Right ventricle myocardium inferior (tissue), 1 donor: Measurements from ENCODE around the gene NINL. TPM values are rescaled to one million over a fixed set of nuclear protein-coding genes. Genes with fewer than 3 reads are reported as not detected.
A peak's percentile ranks its signal among the peaks of the same experiment; 100 is the strongest.
"Not testable (repeated sequence)": the region's sequence is repeated elsewhere in the genome, so short reads cannot be mapped to it uniquely, and the experiment has no call there.

Experiments used
- ATAC-seq: fragments of 200-7000 bp; cut with Tn5 transposase; one replicate; pipeline ENCODE4 v1.9.1; 2020; ENCODE audit warnings: mild to moderate bottlenecking, moderate library complexity
- DNase-seq: peaks from one replicate; pipeline ENCODE4 v3.0.0; 2021; ENCODE audit errors: missing footprints
- intact Hi-C: fragments of 100-400 bp; cut with DNase I; formaldehyde crosslinking; loops from one replicate; pipeline ENCODE4 v1.11.0; 2022
- total RNA-seq: library from RNA; stranded (reverse); fragmentation: NEBNext Ultra II Directional; extraction: Animal tissue kit (Norgen Biotek cat#: 25700); gene quantifications from one replicate; pipeline ENCODE4 v1.2.1, GENCODE V29; 2021
- donor health status: DM: no; HTN: yes; CAD: no; lungs with severe emphysema.

The NINL gene
- total RNA-seq, 1 donor from 2014 or later, result 7.8 TPM

GRCh38 chr20:25602191-25602913, 17.0 kb upstream of the NINL start:
- ATAC-seq, intact Hi-C loops, DNase-seq: not testable (repeated sequence)

- DNase-seq, result no peak
- intact Hi-C loops, result no loop called here
These were observed 16.3 kb upstream of the NINL start for GRCh38 chr20:25601659-25602058.

GRCh38 chr20:25600632-25601031, 15.3 kb upstream of the NINL start:
- peak; percentile 63 for DNase-seq
- intact Hi-C loops, result no loop called here
- no peak for ATAC-seq

More at GRCh38 chr20:25601659-25602058, 16.3 kb upstream of the NINL start:
- ATAC-seq, result no peak

GRCh38 chr20:25592135-25592852, 7.0 kb upstream of the NINL start:
- ATAC-seq, result no peak
- no peak for DNase-seq
- intact Hi-C loops, result no loop called here

- DNase-seq, intact Hi-C loops, ATAC-seq: not testable (repeated sequence)
These were observed 5.4 kb upstream of the NINL start for GRCh38 chr20:25590778-25591177.

GRCh38 chr20:25588491-25588890, 3.2 kb upstream of the NINL start:
- DNase-seq (no peak), ATAC-seq (no peak)
- intact Hi-C loops, result no loop called here

- no peak for DNase-seq
- intact Hi-C loops, result no loop called here
These were observed 2.2 kb upstream of the NINL start for GRCh38 chr20:25587536-25587935.

GRCh38 chr20:25586877-25587276, 1.5 kb upstream of the NINL start:
- ATAC-seq, result no peak
- DNase-seq, result no peak
- intact Hi-C loops, result no loop called here

More at GRCh38 chr20:25587536-25587935, 2.2 kb upstream of the NINL start:
- ATAC-seq, result no peak

- DNase-seq, ATAC-seq, intact Hi-C loops: not testable (repeated sequence)
These were observed 1.7 kb downstream of the NINL start for GRCh38 chr20:25583607-25584006.

- no peak for ATAC-seq
- no peak for DNase-seq
- intact Hi-C loops, result no loop called here
These were observed 4.6 kb downstream of the NINL start for GRCh38 chr20:25580711-25581110.

- ATAC-seq (no peak), DNase-seq (no peak)
- intact Hi-C loops, result no loop called here
These were observed 6.1 kb downstream of the NINL start for GRCh38 chr20:25579081-25579770.

- intact Hi-C loops, result no loop called here
- DNase-seq (no peak), ATAC-seq (no peak)
These were observed 8.4 kb downstream of the NINL start for GRCh38 chr20:25576783-25577530.

- intact Hi-C loops, result no loop called here
- ATAC-seq (no peak), DNase-seq (no peak)
These were observed 10.9 kb downstream of the NINL start for GRCh38 chr20:25574411-25574810.

GRCh38 chr20:25573288-25574251, 11.8 kb downstream of the NINL start:
- ATAC-seq (no peak), DNase-seq (no peak)
- intact Hi-C loops, result no loop called here

GRCh38 chr20:25571817-25572216, 13.5 kb downstream of the NINL start:
- DNase-seq (no peak), ATAC-seq (no peak)
- intact Hi-C loops, result no loop called here

- DNase-seq (no peak), ATAC-seq (no peak)
- intact Hi-C loops, result no loop called here
These were observed 14.1 kb downstream of the NINL start for GRCh38 chr20:25571240-25571639.

GRCh38 chr20:25570148-25570530, 15.2 kb downstream of the NINL start:
- ATAC-seq (no peak), DNase-seq (no peak)
- intact Hi-C loops, result no loop called here

- DNase-seq, result no peak
- no peak for ATAC-seq
- intact Hi-C loops, result no loop called here
These were observed 18.0 kb downstream of the NINL start for GRCh38 chr20:25567286-25567685.
